ENCODE measurements around the gene FIGLA.

DNA sequence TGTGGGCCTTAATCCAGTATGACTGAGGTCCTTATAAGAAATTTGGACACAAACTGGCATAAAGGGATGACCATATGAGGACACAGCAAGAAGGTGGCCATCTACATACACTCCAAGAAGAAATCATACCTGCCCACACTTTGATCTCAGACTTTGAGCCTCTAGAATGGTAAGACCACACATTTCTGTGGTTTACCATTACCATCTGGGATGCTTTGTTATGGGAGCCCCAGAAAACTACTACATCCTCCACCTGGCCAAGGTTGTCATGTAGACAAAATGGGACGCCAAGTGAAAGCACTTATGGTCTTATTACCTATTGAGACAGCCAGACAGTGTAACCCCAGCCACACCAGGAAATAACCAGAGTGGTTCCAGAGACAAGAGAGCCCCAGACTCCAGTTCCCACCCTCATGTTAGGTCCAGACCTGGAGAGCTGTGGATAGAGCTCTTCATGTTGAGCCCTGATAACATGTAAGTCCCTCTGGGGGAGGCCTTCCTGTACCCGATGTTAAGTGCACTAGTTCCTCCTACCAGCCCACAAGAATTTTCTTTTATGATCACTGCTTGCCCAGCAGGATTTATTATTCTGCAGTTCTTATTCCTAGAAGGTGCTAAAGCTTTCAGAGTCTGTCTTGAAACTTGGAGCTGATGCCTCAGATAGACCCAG, 17.8 kb downstream of the FIGLA start:
- TF ChIP-seq, protein P1, sequence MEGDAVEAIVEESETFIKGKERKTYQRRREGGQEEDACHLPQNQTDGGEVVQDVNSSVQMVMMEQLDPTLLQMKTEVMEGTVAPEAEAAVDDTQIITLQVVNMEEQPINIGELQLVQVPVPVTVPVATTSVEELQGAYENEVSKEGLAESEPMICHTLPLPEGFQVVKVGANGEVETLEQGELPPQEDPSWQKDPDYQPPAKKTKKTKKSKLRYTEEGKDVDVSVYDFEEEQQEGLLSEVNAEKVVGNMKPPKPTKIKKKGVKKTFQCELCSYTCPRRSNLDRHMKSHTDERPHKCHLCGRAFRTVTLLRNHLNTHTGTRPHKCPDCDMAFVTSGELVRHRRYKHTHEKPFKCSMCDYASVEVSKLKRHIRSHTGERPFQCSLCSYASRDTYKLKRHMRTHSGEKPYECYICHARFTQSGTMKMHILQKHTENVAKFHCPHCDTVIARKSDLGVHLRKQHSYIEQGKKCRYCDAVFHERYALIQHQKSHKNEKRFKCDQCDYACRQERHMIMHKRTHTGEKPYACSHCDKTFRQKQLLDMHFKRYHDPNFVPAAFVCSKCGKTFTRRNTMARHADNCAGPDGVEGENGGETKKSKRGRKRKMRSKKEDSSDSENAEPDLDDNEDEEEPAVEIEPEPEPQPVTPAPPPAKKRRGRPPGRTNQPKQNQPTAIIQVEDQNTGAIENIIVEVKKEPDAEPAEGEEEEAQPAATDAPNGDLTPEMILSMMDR (conservative IDR thresholded peaks at IDR 0.05 in 1 of 2, IDR thresholded peaks at IDR 0.05 in 1 of 2; ENCODE audit: extremely low read depth in 1 of 2, insufficient read depth in 1 of 2, low read depth in 1 of 2, low read length in 2 of 2), result no peak
- no peak for TF ChIP-seq EZH2 (IDR thresholded peaks at IDR 0.05; ENCODE audit: borderline replicate concordance, low read length)

Data from mammary epithelial cell (primary cell).